ENCODE measurements around the gene SIGLEC7.
A peak's percentile ranks its signal among the peaks of the same experiment; 100 is the strongest.
"Not testable (repeated sequence)": the region's sequence is repeated elsewhere in the genome, so short reads cannot be mapped to it uniquely, and the experiment has no call there.

SIGLEC7 gene

DNA sequence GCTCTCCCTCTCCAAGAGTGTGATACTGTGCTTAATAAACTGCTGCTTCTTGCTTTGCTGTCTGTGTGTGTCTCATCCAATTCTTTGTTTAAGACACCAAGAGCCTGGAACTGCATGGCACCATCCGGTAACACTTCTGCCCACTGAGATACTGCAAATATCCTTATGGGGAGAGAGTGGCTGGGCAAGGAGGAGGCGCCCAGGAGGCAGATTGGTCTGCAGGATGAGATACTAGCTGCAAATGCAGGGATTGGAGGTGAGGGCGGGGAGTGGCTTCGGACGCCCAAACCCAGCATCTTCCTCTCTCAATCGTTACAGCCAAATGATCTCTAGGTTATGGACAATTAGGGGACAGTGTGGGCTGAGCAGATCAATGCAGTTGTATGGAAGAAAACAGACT lies 1.7 kb upstream of the SIGLEC7 start:
- no peak for DNase-seq

DNA sequence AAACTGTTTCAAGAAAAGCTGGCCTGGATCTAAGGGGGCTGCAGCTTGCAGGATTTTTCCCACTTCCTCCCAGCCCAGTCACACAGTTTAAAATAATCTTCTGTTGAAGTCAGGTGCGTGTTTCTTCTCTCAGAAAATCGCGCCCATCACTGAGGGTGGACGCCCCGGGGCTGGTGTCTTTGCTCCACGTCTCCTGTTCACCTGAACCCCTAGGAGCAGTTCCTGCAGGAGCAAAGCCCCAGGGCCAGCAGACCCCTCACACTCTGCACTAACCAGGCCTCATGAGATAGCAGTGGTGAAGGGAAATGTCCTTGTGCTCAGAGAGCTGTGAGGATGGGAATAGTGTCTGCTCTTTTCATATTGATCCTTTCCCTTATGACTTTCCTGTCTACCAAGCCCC lies 920 bp upstream of the SIGLEC7 start:
- DNase-seq, result no peak

DNA sequence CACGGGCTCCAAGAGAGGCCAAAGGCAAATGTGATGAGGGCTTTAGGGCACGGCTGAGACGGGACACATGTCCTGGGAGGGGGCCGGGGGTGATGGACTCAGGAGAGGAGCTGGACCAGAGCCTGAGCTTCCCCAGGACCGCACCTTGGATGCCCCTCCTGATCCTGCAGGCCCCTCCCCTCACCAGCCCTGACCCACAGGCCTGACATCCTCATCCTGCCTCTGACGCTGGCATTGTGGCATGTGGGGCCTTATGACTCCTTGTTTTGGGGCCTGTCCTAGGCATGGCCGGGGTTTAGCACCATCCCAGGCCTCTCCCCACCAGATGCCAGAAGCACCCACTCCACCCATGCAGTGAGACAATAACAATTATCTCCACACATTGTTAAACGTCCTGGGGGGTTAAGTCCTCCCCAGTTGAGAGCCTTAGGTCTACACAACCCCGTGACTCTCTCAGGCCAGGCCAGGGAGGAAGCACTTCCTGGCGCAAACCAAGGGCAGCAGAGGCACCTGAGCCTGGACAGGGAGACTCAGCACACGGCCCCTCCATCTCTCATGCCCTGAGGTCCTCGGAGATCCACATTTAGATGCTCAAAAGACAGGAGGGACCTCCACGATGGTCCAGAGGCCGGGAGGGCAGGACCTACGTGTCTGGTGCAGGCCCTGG lies 841 bp downstream of the SIGLEC7 start:
- not testable (repeated sequence) for DNase-seq

DNA sequence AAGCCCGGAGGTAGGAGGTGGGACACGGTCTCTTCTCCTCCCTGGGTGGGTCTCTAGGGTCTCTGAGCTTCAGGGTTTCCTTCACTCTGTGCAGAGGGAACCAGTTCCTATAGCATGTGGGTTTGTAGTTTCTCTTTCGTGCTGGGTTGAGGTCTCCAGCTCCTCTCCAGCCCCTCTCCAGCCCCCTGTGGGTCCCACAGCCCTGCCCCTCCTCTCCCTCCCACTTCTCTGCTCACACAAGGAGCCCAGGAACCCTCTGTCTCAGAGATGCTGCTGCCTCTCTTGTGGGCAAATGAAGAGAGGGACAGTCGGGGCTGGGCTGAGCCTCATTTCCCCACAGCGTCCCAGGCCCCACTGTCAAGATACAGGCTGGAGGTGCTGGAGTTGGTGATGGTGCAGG lies 1.4 kb downstream of the SIGLEC7 start:
- no peak for DNase-seq

DNA sequence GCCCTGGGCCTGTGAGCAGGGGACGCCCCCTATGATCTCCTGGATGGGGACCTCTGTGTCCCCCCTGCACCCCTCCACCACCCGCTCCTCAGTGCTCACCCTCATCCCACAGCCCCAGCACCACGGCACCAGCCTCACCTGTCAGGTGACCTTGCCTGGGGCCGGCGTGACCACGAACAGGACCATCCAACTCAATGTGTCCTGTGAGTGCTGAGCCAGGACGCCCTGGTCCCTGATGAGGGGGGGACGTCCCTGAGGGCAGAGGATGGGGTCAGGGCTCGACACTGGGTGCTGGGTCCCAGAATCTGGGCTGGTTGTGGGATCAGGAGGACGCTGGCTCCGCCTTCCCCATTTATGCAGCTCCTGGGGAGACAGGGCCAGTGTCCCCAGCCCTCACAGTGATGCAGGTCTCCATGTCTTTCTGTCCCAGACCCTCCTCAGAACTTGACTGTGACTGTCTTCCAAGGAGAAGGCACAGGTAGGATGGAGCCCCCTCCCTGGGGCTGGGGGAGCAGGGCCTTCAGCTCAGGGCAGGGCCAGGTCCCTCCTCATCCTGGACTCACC lies 2.5 kb downstream of the SIGLEC7 start:
- no peak for DNase-seq

DNA sequence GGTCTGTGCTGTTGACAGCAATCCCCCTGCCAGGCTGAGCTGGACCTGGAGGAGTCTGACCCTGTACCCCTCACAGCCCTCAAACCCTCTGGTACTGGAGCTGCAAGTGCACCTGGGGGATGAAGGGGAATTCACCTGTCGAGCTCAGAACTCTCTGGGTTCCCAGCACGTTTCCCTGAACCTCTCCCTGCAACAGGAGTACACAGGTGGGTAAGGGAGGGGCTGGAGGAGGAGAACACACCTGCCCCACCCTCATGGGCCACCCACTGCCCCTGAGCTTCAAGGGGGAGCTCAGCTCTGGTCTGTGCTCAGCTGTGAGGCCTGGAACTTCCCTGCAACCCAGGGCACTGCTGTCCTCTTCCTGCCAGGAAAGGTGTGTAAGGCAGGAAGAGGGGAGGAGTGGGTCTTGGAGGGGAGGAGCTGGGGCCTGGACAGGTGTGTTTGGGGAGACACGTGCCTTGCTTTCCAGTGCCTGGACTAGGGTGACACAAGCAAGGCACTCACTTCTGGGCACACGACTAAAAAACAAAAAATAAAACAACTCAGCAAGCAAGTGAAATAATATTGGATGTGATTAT lies 3.9 kb downstream of the SIGLEC7 start:
- no peak for DNase-seq

DNA sequence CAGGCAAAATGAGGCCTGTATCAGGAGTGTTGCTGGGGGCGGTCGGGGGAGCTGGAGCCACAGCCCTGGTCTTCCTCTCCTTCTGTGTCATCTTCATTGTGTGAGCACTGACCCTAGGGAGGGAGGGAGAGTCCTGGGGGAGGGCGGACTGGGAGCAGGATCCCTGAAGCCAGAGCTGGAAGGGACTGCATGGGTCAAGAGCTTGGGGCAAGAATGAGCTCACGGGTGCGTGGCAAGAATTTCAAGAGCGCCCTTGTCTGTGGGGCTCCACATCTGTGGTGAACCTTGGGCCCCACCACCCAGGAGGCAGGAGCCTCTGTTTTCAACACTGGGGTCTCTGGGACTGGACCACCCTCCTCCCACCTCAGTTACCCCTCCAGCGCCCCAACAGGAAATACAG lies 4.7 kb downstream of the SIGLEC7 start:
- DNase-seq, result no peak

DNA sequence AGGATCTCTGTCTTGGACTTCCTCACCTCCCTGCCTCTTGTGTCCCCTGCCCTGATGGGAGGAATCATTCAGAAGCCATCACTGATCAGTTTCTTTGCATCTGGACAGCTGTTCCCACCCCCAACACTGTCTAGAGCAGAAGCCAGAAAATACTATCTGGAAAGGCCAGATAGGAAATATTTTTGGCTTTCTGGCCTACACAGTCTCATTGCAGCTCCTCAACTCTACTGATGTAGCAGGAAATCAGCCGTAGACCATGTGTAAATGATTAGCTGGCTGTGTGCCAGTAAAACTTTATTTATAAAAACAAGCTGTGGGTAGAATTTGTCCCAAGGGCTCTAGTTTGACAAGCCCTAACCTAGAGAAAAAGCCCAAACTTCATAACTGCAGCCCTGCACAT lies 5.6 kb downstream of the SIGLEC7 start:
- peak; percentile 70 for DNase-seq

DNA sequence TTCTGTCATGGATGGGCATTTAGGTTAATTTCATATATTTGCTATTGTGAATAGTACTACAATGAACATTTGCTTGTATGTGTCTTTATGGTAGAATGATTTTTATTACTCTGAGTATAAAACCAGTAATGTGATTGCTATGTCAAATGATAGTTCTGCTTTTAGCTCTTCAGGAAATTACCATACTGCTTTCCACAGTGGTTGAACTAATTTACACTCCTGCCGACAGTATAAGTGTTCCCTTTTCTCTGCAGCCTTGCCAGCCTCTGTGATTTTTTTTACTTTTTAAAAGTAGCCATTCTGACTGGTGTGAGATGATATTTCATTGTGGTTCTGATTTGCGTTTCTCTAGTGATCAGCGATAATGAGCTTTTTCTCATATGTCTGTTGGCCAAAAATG lies 6.5 kb downstream of the SIGLEC7 start:
- no peak for DNase-seq

DNA sequence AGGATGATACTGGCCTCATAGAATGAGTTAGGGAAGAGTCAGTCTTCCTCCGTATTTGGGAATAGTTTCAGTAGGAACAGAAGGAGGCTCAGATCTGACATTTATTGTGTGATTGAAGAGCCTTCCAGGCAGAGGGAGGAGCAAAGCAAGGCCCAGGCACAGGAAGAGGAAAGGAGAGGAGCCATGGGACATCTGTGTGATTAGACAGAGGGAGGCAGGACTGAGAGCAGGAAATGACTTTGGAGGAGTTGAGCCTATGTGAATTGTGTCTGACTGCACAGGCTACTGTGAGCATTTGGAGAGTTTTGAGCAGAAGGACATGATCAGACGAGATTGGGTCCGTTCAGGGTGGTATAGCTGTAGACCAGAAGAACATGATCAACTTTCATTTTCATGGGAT lies 8.5 kb downstream of the SIGLEC7 start:
- no peak for DNase-seq

DNA sequence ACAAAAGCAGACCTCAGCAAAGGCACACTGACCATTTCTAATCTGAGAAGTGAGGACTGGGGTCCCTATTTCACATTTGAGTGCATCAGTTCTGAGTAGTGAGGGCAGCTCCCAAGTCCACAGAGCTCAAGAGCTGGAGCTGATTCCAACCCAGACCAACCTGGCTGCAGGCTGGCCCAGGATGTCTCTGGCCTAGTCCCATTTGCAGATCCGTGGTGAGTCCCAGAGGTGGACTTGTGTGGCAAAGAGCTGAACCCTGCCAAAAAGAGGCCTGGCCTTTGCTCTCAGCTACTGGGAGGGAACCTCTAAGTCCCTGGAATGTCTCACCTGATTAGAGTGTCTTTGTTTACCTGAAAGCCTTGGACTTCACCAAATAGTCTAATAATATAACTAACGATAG lies 14.6 kb downstream of the SIGLEC7 start:
- DNase-seq, result no peak

DNA sequence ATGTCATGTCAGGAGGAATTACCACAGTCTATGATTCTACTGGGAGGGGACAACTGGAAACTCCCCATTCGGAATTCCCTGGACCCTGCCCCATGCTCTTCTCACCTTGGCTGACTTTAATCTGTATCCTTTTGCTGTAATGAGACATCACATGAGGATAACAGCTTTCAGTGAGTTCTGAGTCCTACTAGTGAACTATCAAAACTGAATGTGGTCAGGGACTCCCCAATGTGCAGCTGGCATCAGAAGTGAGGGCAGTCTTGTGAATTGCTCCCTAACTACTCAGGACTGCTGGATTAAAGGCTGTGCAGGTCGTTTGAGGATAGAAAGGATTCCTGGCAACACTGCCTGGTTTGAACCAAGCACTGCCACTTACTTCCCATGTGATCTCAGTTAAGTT lies 15.2 kb downstream of the SIGLEC7 start:
- no peak for DNase-seq

DNA sequence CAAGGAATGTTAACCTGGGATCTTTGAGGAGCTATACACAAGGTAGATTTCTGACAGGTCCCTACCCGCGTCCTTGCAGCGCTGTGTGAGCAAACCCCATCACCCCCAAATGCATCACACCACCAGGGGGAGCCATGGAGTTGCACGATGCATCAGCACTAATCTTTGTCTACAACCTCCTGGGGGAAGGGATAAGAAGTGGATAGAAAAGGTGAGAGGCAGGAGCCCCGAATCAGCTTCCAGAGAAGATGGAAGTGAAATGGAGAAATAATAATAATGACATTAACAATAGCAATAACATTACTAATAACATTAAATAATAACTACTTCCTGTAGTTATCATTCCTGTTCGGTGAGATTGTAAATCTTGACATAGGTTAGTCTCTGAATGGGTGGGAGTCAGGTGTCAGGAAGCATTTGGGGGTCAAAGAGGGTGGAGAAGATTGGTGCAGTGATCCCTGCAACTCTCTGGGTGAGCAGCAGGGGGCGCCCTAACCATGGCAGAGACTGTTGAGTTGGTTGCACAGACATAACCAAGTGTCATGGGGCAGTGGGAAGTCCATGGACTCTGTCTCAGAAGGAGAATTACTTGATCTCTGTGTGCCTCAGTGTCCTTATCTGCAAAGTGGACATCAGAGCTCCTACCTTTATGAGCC lies 16.5 kb downstream of the SIGLEC7 start:
- DNase-seq, result peak; percentile 78

DNA sequence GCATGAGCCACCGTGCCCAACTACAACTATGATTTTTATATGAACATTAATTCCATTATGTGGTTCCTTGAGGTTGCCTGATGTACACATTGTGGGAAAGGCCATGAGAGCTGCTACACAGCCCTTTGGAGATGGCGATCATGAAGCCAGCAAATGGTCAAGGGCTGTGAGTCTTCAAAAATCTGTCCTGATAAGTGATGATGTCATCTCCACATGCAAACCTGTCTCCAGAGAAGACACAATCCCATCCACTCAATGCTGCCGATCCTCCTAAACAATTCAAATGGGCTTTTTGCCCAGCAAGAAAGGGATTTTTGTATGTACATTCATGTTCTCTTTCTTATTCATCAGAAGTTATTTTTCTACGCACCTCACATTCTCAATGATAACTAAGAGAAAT lies 17.6 kb downstream of the SIGLEC7 start:
- DNase-seq, result no peak

DNA sequence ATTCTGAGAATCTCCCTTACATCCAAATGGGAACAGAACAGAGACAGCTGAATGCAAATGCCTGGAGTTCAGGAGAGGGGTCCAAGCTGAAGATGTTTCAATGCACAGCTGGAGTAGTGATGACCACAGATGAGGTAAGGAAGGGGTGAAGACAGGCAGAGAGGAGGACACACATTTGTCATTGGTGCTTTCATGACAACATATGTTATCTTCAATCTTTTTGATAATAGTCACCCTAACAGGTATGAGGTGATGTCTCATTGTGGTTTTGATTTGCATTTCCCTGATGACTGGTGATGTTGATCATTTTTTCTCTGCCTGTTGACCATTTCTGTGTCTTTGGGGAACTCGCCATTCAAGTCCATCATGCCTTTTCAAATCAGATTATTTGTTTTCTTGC lies 19.2 kb downstream of the SIGLEC7 start:
- DNase-seq, result no peak

DNA sequence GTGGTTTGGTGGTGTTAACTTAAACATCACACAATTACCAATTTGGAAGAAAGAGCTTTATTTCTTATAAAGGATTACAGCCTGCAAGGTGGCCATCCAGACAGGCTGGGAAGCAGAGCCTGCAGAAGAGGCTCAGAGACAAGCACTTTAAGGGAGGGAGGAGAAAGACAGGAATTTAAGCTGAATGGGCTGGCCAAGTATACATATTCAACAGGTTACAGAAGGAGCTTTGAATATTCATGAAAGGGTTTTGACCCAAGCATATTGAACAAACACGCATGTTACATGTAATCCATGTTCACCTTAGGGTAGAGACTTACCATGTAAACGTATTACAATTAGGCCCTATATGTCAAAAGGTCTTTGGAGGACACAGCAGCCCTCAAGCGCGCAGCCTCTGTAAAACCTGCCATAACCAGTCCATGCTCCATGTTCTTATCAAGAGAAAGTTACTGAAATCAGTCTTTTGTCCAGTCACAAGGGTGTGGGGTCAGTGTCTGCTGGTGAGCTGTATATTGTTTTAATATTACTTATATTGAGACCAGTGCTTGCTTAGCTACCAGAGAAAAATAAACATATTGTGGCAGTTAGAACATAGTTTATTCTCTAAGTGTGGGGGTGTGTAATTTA lies 19.9 kb downstream of the SIGLEC7 start:
- no peak for DNase-seq

DNA sequence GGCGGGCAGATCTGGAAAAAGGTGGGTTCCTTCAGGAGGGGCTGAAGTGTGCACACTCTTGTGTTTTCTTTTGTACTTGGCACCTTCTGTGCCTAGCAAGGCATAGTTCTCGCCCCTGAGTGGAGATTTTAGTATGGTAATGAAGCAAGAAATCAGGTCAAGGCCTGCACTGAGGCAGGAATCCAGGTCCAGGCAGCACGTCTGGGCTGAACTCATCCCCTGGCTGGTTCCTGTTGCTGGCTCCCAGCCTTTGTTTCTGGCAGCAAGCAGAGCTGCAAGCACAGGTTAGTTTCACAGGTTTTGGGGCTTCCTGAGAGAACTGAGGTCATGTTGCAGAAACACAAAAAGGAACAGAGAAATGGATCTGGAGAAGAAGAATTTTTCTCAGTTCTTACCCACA lies 21.2 kb downstream of the SIGLEC7 start:
- no peak for DNase-seq

DNA sequence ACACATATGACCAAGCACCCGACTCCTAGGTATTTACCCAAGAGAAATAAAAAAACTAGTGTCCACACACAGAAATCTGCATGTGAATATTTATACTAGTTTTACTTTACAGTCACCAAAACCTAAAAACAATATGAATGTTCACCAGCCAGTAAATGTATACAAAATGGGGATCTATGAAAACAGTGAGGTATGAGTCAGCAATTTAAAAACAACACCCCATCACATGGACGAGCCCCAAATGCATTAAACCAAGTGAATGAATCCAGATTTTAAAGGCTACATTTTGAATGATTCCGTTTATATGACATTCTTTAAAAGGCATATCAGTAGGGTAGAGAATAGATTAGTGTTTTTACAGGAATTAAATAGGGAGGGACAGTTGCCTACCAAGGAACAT lies 22.1 kb downstream of the SIGLEC7 start:
- no peak for DNase-seq

DNA sequence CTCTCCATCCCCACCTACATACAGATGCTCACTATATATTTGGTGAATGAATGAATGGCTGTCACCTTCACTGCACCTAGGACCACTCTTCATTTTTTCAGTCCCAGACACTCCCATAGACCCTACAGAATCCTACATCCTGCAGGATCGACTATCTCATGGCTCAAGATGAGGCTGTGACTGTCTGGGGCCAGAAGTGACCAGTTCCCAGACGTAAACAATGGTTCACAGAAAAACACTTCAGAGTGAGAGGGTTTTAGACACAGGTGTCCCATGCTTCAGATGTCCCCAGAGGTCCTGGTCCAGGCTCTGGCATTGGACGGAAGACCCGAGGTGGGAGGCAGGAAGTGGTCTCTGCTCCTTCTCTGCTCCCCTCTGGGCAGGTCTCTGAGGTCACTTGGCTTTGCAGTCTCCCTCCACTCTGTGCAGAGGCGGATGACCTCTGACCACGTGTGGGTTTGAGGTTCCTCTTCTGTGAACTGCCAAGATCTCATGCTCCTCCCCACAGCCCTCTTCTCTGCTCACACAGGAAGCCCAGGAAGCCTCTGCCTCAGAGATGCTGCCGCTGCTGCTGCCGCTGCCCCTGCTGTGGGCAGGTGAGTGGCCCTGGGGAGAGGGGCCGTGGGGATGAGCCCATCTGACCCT lies 24.9 kb downstream of the SIGLEC7 start:
- DNase-seq, result peak; percentile 11

DNA sequence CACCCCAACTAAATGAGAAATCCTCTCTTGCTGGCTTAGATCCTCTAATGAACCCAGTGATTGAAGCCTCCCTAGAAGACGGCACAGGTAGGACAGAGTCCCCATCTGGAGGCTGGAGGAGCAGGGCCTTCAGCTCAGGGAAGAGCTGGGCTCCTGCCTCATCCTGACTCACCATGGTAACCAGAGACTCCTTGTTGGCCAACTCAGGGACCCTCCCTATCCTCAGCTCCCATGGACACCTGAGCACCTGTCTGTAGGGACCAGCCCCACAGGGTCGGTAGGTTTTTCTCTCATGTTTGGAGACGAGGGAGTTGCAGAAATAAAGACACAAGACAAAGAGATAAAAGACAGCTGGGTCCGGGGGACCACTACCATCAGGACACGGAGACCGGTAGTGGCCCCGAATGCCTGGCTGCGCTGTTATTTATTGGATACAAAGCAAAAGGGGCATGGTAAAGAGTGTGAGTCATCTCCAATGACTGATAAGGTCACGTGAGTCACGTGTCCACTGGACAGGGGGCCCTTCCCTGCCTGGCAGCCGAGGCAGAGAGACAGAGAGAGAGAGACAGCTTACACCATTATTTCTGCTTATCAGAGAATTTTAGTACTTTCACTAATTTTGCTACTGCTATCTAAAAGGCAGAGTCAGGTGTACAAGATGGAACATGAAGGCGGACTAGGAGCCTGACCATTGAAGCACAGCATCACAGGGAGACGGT lies 26.6 kb downstream of the SIGLEC7 start:
- DNase-seq, result no peak

DNA sequence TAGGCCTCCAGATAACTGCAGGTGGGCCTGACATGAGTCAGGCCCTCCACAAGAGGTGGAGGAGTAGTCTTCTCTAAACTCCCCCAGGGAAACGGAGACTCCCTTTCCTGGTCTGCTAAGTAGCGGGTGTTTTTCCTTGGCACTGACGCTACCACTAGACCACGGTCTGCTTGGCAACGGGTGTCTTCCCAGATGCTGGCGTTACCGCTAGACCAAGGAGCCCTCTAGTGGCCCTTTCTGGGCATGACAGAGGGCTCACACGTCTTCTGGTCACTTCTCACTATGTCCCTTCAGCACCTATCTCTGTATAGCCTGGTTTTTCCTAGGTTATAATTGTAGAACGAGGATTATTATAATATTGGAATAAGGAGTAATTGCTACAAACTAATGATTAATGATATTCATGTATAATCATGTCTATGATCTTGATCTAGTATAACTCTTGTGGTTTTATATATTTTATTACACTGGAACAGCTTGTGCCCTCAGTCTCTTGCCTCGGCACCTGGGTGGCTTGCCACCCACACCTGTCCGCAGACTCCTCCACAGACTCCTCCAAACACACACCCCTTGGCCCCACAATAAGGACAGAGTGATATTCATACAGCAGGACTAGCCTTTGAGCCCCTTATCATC lies 27.3 kb downstream of the SIGLEC7 start:
- DNase-seq, result peak; percentile 67

DNA sequence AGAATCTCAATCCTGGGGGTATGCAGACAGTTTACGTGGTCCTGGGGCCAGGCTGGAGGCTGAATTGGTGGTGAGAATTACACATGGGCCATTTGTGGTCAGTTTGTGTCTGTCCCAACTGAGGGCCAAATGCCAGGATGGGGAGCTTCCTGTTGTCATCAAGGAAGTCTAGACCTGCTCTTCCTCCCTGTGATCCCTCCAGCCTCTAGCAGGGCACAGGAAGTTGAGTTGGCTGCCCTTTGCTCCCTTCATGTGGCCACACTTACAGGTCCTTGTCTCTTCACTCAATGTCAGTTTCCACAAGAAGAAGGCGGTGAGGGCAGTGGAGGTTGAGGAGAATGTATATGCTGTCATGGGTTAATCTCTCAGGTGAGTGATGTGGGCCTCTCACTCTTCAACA lies 30.1 kb downstream of the SIGLEC7 start:
- no peak for DNase-seq

Measured in hematopoietic multipotent progenitor cell treated with erythropoietin and hydrocortisone succinate and interleukin-3 and kit ligand, for 8 days (in vitro differentiated cells).